HEK293T (cell line): ENCODE measurements around the gene ITFG1.

Experiments
- CTCF ChIA-PET: fragments of 350-600 bp; formaldehyde crosslinking; extraction: SDS; loops from one replicate; lab custom pipeline; 2021; ENCODE audit warnings: antibody characterized with exemption, inconsistent platforms; lab: Yijun Ruan, JAX
- POLR2A ChIA-PET: fragments of 350-600 bp; formaldehyde crosslinking; extraction: SDS; loops from one replicate; lab custom pipeline; 2020; ENCODE audit warnings: antibody characterized with exemption, inconsistent platforms; lab: Yijun Ruan, JAX
- DNase-seq: peaks from one replicate; pipeline ENCODE4 v3.0.0; 2012; ENCODE audit warnings: mixed read lengths; ENCODE audit errors: extremely low spot score
- ARNT ChIP-seq: fragments of 450-650 bp; IDR thresholded peaks from 2 replicates; pipeline ENCODE4 v1.6.1; 2017; ENCODE audit warnings: mild to moderate bottlenecking
- BHLHE40 ChIP-seq: fragments of 450-650 bp; IDR thresholded peaks from 2 replicates; pipeline ENCODE4 v1.6.1; 2016; ENCODE audit warnings: mild to moderate bottlenecking, moderate library complexity, borderline replicate concordance
- CTBP1 ChIP-seq: fragments of 450-650 bp; IDR thresholded peaks from 2 replicates; pipeline ENCODE4 v1.6.1; 2016; ENCODE audit warnings: borderline replicate concordance
- ELF4 ChIP-seq: fragments of 450-650 bp; IDR thresholded peaks from 2 replicates; pipeline ENCODE4 v1.6.1; 2017; ENCODE audit warnings: antibody characterized with exemption
- FOXA1 ChIP-seq: fragments of 450-650 bp; IDR thresholded peaks from 2 replicates; pipeline ENCODE4 v1.6.1; 2016; ENCODE audit warnings: mild to moderate bottlenecking
- FOXK2 ChIP-seq: fragments of 450-650 bp; IDR thresholded peaks from 2 replicates; pipeline ENCODE4 v1.6.1; 2016; ENCODE audit warnings: mild to moderate bottlenecking
- FOXM1 ChIP-seq: fragments of 450-650 bp; IDR thresholded peaks from 2 replicates; pipeline ENCODE4 v1.6.1; 2017; ENCODE audit warnings: mild to moderate bottlenecking, borderline replicate concordance
- HDGF ChIP-seq: fragments of 450-650 bp; IDR thresholded peaks from 2 replicates; pipeline ENCODE4 v1.6.1; 2017; ENCODE audit warnings: antibody characterized with exemption, borderline replicate concordance
- L3MBTL2 ChIP-seq: fragments of 450-650 bp; conservative IDR thresholded peaks from 2 replicates; pipeline ENCODE4 v1.6.1; 2016; ENCODE audit warnings: mild to moderate bottlenecking
- LEF1 ChIP-seq: fragments of 450-650 bp; IDR thresholded peaks from 2 replicates; pipeline ENCODE4 v1.6.1; 2017; ENCODE audit warnings: mild to moderate bottlenecking, borderline replicate concordance
- NFRKB ChIP-seq: fragments of 450-650 bp; IDR thresholded peaks from 2 replicates; pipeline ENCODE4 v1.6.1; 2016; ENCODE audit warnings: mild to moderate bottlenecking, moderate library complexity
- SP1 ChIP-seq: fragments of 450-650 bp; IDR thresholded peaks from 2 replicates; pipeline ENCODE4 v1.6.1; 2017
- SUZ12 ChIP-seq: fragments of 450-650 bp; IDR thresholded peaks from 2 replicates; pipeline ENCODE4 v1.6.1; 2016; ENCODE audit warnings: mild to moderate bottlenecking
- TARDBP ChIP-seq: fragments of 450-650 bp; IDR thresholded peaks from 2 replicates; pipeline ENCODE4 v1.6.1; 2016
- ZNF384 ChIP-seq: fragments of 450-650 bp; IDR thresholded peaks from 2 replicates; pipeline ENCODE4 v1.6.1; 2016
- TF ChIP-seq, protein P1 (sequence below): fragments of 450-650 bp; IDR thresholded peaks from 2 replicates; pipeline ENCODE4 v1.6.1; 2016

The ITFG1 gene

DNA sequence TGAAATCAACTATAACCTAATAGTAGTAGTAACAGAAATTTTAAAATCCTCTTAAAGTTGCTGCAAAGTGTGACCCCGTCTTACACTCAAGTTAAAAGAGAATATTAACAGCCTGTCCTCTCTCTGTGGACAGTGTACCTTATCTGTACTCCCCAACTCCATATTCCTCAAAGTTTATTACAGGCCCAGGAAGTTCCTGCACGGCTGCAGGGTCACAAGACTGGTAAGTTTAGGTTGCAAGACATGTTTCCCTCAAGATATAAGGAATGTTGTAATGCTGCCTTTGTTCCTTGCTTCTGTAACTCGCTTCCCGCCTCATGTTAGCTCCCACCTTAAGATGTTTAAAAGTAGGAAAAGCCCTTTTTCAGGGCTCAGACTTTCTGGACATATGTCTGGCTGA lies 72.2 kb downstream of the ITFG1 start:
- ChIA-PET CTCF (no interaction called here), POLR2A (no interaction called here)
- no peak for TF ChIP-seq TARDBP
- TF ChIP-seq ELF4 = no peak

DNA sequence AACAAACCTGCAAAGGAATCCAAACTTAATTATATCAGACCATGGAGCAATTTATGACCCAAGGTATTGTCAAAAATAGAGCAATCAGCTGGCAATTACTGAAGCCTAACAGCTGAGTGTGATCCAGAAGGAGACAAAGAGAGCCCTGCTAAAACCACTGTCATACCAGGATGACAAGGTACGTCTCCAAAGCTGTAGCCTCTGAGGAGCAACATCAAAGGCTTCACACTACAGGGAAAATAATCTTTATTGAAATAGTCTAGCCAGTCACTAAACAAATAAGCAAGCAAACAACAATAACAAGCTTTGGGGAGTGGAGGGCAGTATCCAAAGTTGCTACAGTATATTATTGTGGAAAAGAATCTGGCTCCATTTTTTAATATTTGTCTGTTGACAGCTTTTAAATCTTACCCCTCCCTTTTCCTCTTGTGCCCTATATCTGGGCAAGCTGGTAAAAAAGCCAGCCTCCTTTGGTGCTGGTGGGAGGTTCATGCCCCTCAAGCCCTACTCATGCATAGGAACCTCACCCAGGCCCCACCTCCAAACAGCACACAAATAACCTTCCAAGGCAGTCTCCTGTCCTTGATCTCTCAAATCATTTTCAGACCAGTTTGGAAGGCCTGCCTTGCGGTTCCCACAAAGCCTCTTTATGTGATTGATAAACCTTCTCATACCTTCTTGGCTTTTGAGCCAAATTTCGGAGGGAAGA lies 73.7 kb downstream of the ITFG1 start:
- ChIA-PET POLR2A (no interaction called here), CTCF (no interaction called here)
- no peak for TF ChIP-seq L3MBTL2
- TF ChIP-seq FOXA1 = no peak
- no peak for TF ChIP-seq ARNT
- no peak for TF ChIP-seq ELF4
- TF ChIP-seq FOXK2 = no peak
- TF ChIP-seq SP1 = no peak
- TF ChIP-seq SUZ12 = no peak
- no peak for TF ChIP-seq HDGF
- no peak for TF ChIP-seq TARDBP
- TF ChIP-seq, protein P1, sequence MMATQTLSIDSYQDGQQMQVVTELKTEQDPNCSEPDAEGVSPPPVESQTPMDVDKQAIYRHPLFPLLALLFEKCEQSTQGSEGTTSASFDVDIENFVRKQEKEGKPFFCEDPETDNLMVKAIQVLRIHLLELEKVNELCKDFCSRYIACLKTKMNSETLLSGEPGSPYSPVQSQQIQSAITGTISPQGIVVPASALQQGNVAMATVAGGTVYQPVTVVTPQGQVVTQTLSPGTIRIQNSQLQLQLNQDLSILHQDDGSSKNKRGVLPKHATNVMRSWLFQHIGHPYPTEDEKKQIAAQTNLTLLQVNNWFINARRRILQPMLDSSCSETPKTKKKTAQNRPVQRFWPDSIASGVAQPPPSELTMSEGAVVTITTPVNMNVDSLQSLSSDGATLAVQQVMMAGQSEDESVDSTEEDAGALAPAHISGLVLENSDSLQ = no peak
- no peak for TF ChIP-seq BHLHE40
- TF ChIP-seq NFRKB = no peak
- no peak for TF ChIP-seq FOXM1
- TF ChIP-seq CTBP1 = no peak
- TF ChIP-seq ZNF384 = no peak
- DNase-seq = no peak

More for the DNA sequence above, 72.2 kb downstream of the ITFG1 start:
- DNase-seq = no peak

DNA sequence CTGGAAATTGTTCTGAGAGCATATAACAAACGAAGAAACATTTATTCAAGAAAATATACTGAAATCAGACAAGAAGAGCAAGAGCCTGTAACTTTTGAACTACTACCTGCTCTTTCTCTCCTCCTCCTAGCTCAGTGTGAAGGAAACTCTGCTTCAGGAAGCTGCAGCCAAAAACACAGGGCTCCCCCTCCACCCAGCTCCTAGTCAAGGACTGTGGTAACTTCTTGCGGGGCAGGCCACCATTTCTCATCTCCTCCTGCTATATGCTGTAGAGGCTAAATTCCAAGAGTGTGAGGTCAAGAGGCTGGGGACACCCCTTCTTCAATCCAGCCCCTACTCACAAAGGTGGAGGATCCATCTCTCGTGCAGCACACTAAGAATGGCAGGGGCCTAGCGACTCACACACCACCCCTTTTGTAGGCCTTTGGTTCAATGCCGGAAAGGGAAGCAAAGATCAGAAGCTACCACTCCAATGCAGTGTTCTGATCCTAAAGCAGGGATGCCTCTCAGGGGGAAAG lies 74.6 kb downstream of the ITFG1 start:
- POLR2A ChIA-PET = no interaction called here
- CTCF ChIA-PET = no interaction called here
- no peak for DNase-seq
- TF ChIP-seq NFRKB = no peak
- TF ChIP-seq ELF4 = no peak
- no peak for TF ChIP-seq BHLHE40
- no peak for TF ChIP-seq SUZ12
- no peak for TF ChIP-seq HDGF
- no peak for TF ChIP-seq TARDBP
- TF ChIP-seq ZNF384 = no peak
- no peak for TF ChIP-seq CTBP1
- TF ChIP-seq, protein P1 = no peak
- no peak for TF ChIP-seq LEF1
- no peak for TF ChIP-seq FOXM1
- TF ChIP-seq FOXA1 = no peak
- no peak for TF ChIP-seq L3MBTL2
- no peak for TF ChIP-seq FOXK2
- no peak for TF ChIP-seq SP1
- TF ChIP-seq ARNT = no peak

DNA sequence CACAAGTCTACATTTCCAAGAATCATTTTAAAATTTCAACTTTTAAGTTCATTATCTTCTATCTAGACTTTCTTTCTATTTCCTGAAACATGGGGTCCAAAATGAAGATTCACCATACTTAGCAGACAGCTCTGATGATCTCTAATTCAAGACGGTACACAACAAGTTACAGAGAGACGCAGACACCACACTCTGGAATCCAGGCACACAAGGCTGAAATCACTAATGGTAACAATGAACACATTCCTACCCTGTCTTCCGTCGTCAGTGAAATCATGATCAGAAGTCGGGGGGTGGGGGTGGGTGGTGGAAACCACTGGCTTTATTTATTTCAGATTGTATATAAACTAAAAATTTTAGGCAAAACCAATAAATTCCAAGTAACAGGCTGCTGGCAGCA lies 78.5 kb downstream of the ITFG1 start:
- CTCF ChIA-PET = no interaction called here

DNA sequence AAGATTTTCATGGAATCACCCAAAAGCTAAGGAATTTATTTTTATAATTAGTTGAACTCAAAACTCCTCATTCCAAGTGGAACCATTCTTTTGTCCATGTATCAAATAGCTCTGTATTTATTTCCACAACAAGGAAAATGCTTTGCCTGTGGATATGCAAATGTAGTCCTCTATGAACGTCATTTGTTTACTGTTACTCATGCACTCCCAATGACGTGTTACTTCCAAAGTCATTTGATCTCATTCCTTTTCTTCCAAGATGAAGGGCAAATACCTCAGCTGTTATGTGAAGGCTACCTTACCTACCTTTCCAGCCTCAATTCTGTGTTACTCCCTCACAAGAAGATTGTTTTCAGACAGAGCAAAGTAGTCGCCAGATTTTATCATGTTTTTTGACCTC lies 83.7 kb downstream of the ITFG1 start:
- POLR2A ChIA-PET = no interaction called here
- DNase-seq = no peak
- CTCF ChIA-PET = no interaction called here
- no peak for TF ChIP-seq FOXA1
- TF ChIP-seq L3MBTL2 = no peak
- TF ChIP-seq ELF4 = no peak
- TF ChIP-seq FOXK2 = no peak
- TF ChIP-seq ZNF384 = no peak
- no peak for TF ChIP-seq TARDBP
- TF ChIP-seq HDGF = no peak

More for the DNA sequence above, 78.5 kb downstream of the ITFG1 start:
- no peak for TF ChIP-seq SP1
- no peak for TF ChIP-seq BHLHE40
- no peak for DNase-seq
- POLR2A ChIA-PET = no interaction called here

DNA sequence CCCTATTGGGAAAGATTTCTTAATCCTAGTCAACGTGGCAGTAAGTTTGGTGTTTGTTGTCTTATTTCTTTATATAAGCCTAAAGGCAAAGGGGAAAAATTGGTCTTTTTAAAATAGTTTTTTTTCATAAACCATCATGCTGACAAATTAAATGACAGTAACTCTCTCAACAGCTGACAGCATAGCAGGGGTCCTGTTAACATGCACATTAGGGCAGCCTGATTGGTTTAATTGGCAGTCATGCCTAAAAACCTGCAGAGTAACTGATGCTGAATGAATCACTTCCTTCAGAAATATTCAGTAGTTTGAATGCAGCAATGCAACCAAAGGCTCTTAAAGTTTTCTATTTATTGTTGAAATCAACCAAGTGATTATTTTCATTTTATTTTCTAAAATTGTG lies 85.4 kb downstream of the ITFG1 start:
- no peak for TF ChIP-seq FOXK2
- TF ChIP-seq, protein P1 = peak; percentile 35; the same call in 1 of the 2 replicates

DNA sequence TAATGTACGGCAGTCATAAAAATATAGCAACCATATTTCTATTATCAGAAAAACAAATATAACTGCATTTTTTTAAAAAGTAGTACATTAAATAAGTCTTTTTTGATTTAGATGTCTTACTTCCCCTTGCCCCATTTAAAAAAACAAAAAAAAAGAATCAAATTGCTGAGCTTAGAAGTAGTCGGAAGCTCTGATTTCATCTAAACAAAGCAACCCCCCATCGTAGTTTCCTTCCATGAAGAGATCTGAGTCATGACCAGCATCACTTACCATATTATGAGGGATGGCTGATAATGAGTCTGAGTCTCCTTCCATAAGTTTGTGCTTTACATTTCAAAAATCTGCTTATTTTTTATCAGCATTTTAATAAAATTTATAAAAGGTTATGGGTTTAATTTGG lies 86.2 kb downstream of the ITFG1 start:
- no peak for TF ChIP-seq LEF1
- no peak for TF ChIP-seq ARNT
- no peak for TF ChIP-seq TARDBP
- no peak for TF ChIP-seq ZNF384
- no peak for TF ChIP-seq FOXK2
- TF ChIP-seq, protein P1 = no peak
- no peak for TF ChIP-seq SUZ12
- TF ChIP-seq SP1 = no peak
- no peak for TF ChIP-seq ELF4
- no peak for TF ChIP-seq NFRKB
- no peak for TF ChIP-seq L3MBTL2
- TF ChIP-seq HDGF = no peak
- TF ChIP-seq BHLHE40 = no peak
- TF ChIP-seq CTBP1 = no peak
- no peak for TF ChIP-seq FOXA1
- TF ChIP-seq FOXM1 = no peak
- ChIA-PET POLR2A (no interaction called here), CTCF (no interaction called here)
- no peak for DNase-seq

More for the DNA sequence above, 85.4 kb downstream of the ITFG1 start:
- ChIA-PET CTCF (no interaction called here), POLR2A (no interaction called here)
- DNase-seq = no peak
